ENCODE results near the gene TBC1D3B. TPM values are rescaled to one million over a fixed set of nuclear protein-coding genes. Genes with fewer than 3 reads are reported as not detected.

The TBC1D3B gene
- total RNA-seq, 120 experiments from 2014 or later = 8.2 to 32.2 (median 16.9) TPM

Other genes starting within 250 kb of the TBC1D3B start
- 1 to 10 TPM in 26 of 120 experiments, under 1 TPM in 28, not detected in 66; 0.25 to 2.8 (median 0.89) TPM for gene RDM1, start 245.9 kb downstream of the TBC1D3B start, total RNA-seq
- not detected for gene LYZL6, start 232.9 kb downstream of the TBC1D3B start, total RNA-seq
- not detected for gene CCL16, start 195.1 kb downstream of the TBC1D3B start, total RNA-seq
- gene CCL14, start 189.9 kb downstream of the TBC1D3B start, total RNA-seq = 1 to 10 TPM in 6 of 120 experiments, under 1 TPM in 1, not detected in 113; 0.21 to 3.3 (median 1.8) TPM
- gene CCL15, start 175.1 kb downstream of the TBC1D3B start, total RNA-seq = not detected
- not detected for gene CCL23, start 158.7 kb downstream of the TBC1D3B start, total RNA-seq
- under 1 TPM in 1 of 120 experiments, not detected in 119; 1.00 TPM for gene CCL18, start 112.4 kb downstream of the TBC1D3B start, total RNA-seq
- 10 to 100 TPM in 2 of 120 experiments, 1 to 10 TPM in 31, under 1 TPM in 30, not detected in 57; 0.36 to 11.8 (median 1.1) TPM for gene CCL3, start 86.5 kb downstream of the TBC1D3B start, total RNA-seq
- 10 to 100 TPM in 1 of 120 experiments, 1 to 10 TPM in 36, under 1 TPM in 38, not detected in 45; 0.34 to 10.4 (median 1.00) TPM for gene CCL4, start 72.8 kb downstream of the TBC1D3B start, total RNA-seq
- gene CCL3L1, start 20.1 kb upstream of the TBC1D3B start, total RNA-seq = 1 to 10 TPM in 30 of 120 experiments, under 1 TPM in 3, not detected in 87; 0.62 to 7.6 (median 1.9) TPM
- 1 to 10 TPM in 72 of 120 experiments, under 1 TPM in 24, not detected in 24; 0.40 to 7.9 (median 1.4) TPM for gene CCL4L2, start 34.4 kb upstream of the TBC1D3B start, total RNA-seq
- gene TBC1D3I, start 87.9 kb upstream of the TBC1D3B start, total RNA-seq = 1 to 10 TPM in 63 of 120 experiments, under 1 TPM in 40, not detected in 17; 0.21 to 5.3 (median 1.2) TPM
- gene TBC1D3G, start 147.2 kb upstream of the TBC1D3B start, total RNA-seq = 10 to 100 TPM in 2 of 120 experiments, 1 to 10 TPM in 16, under 1 TPM in 2, not detected in 100; 0.53 to 18.6 (median 4.3) TPM
- gene TBC1D3H, start 211.8 kb upstream of the TBC1D3B start, total RNA-seq = 1 to 10 TPM in 2 of 120 experiments, under 1 TPM in 2, not detected in 116; 0.29 to 10.0 (median 1.9) TPM